HEK293 (cell line): ENCODE measurements around the gene KIAA0753.

Source experiments
- CTCF ChIA-PET: fragments of 350-600 bp; formaldehyde crosslinking; extraction: SDS; loops from one replicate; lab custom pipeline; 2021; ENCODE audit warnings: antibody characterized with exemption; lab: Yijun Ruan, JAX
- POLR2A ChIA-PET: fragments of 300-600 bp; formaldehyde crosslinking; extraction: SDS; loops from one replicate; lab custom pipeline; 2020; ENCODE audit warnings: antibody characterized with exemption, inconsistent platforms; lab: Yijun Ruan, JAX
- H3K27ac ChIP-seq: fragments of 200-500 bp; sonication (Bioruptor generic); 2 replicates; pipeline ENCODE4 v1.5.1; 2014; ENCODE audit warnings: low read depth, low read length, control low read depth, inconsistent platforms; ENCODE audit errors: extremely low read depth
- H3K36me3 ChIP-seq, 2 experiments: fragments of 200-500 bp in 1 of 2; sonication (Bioruptor generic) in 1 of 2; 1 replicate in 1 of 2; 2 replicates in 1 of 2; pipeline ENCODE4 v1.5.1; 2014 to 2017; ENCODE audit warnings: inconsistent platforms in 2 of 2, low read length in 2 of 2; ENCODE audit not compliant: control insufficient read depth in 2 of 2, insufficient read depth in 1 of 2
- H3K4me1 ChIP-seq: fragments of 200-500 bp; sonication (Bioruptor generic); 2 replicates; pipeline ENCODE4 v1.5.1; 2014; ENCODE audit warnings: mild to moderate bottlenecking, low read length, inconsistent platforms; ENCODE audit not compliant: control insufficient read depth, insufficient read depth
- H3K4me3 ChIP-seq: 2 replicates; pipeline ENCODE4 v1.5.1; 2011; ENCODE audit warnings: low read depth, mild to moderate bottlenecking, control low read depth, low read length, moderate library complexity
- H3K9me3 ChIP-seq: fragments of 200-500 bp; sonication (Bioruptor generic); 2 replicates; pipeline ENCODE4 v1.5.1; 2014; ENCODE audit warnings: low read depth, low read length, inconsistent platforms; ENCODE audit not compliant: control insufficient read depth, insufficient read depth
- FEZF1 ChIP-seq: fragments of 450-650 bp; formaldehyde crosslinking; IDR thresholded peaks from 2 replicates; pipeline ENCODE4 v1.5.1; 2016; ENCODE audit warnings: missing biosample characterization, missing genetic modification characterization
- IKZF3 ChIP-seq: fragments of 450-650 bp; IDR thresholded peaks from 2 replicates; pipeline ENCODE4 v1.5.0; 2018; ENCODE audit warnings: missing biosample characterization, mild to moderate bottlenecking, missing genetic modification characterization, moderate library complexity
- MEIS1 ChIP-seq: sonication (generic); formaldehyde crosslinking; IDR thresholded peaks from 2 replicates; pipeline ENCODE4 v1.8.1; 2022; ENCODE audit warnings: missing genetic modification reagents, mild to moderate bottlenecking, borderline replicate concordance
- SALL2 ChIP-seq: fragments of 450-650 bp; formaldehyde crosslinking; IDR thresholded peaks from 2 replicates; pipeline ENCODE4 v1.5.0; 2017; ENCODE audit warnings: missing biosample characterization, mild to moderate bottlenecking, missing genetic modification characterization, borderline replicate concordance
- TRIM28 ChIP-seq: IDR thresholded peaks from 2 replicates; pipeline ENCODE4 v1.6.1; 2011; ENCODE audit warnings: low read length, control low read depth, borderline replicate concordance
- ZBTB20 ChIP-seq: fragments of 450-650 bp; formaldehyde crosslinking; IDR thresholded peaks from 2 replicates; pipeline ENCODE4 v1.5.1; 2016; ENCODE audit warnings: missing biosample characterization, missing genetic modification characterization
- ZBTB44 ChIP-seq: fragments of 450-650 bp; IDR thresholded peaks from 2 replicates; pipeline ENCODE4 v1.5.1; 2018; ENCODE audit warnings: missing biosample characterization, mild to moderate bottlenecking, missing genetic modification characterization
- ZNF121 ChIP-seq: fragments of 450-650 bp; formaldehyde crosslinking; IDR thresholded peaks from 2 replicates; pipeline ENCODE4 v1.5.1; 2016; ENCODE audit warnings: missing biosample characterization, missing genetic modification characterization
- ZNF211 ChIP-seq: fragments of 450-650 bp; formaldehyde crosslinking; IDR thresholded peaks from 2 replicates; pipeline ENCODE4 v1.5.1; 2016; ENCODE audit warnings: low read depth, missing biosample characterization, missing genetic modification characterization
- ZNF26 ChIP-seq: fragments of 450-650 bp; formaldehyde crosslinking; IDR thresholded peaks from 2 replicates; pipeline ENCODE4 v1.5.1; 2016; ENCODE audit warnings: missing biosample characterization, missing genetic modification characterization
- ZNF311 ChIP-seq: fragments of 450-650 bp; formaldehyde crosslinking; IDR thresholded peaks from 2 replicates; pipeline ENCODE4 v1.5.1; 2017; ENCODE audit warnings: missing biosample characterization, missing genetic modification characterization, borderline replicate concordance
- ZNF341 ChIP-seq: fragments of 450-650 bp; formaldehyde crosslinking; IDR thresholded peaks from 2 replicates; pipeline ENCODE4; 2016; ENCODE audit warnings: low read depth, missing biosample characterization, missing genetic modification characterization
- ZNF362 ChIP-seq: fragments of 450-650 bp; formaldehyde crosslinking; IDR thresholded peaks from 2 replicates; pipeline ENCODE4 v1.5.1; 2016; ENCODE audit warnings: missing biosample characterization, missing genetic modification characterization
- ZNF398 ChIP-seq: fragments of 450-650 bp; formaldehyde crosslinking; IDR thresholded peaks from 2 replicates; pipeline ENCODE4 v1.5.1; 2017; ENCODE audit warnings: missing biosample characterization, missing genetic modification characterization
- ZNF555 ChIP-seq: fragments of 450-650 bp; formaldehyde crosslinking; conservative IDR thresholded peaks from 2 replicates; pipeline ENCODE4 v1.5.1; 2017; ENCODE audit warnings: missing biosample characterization, mild to moderate bottlenecking, missing genetic modification characterization, inconsistent platforms
- ZNF560 ChIP-seq: fragments of 450-650 bp; formaldehyde crosslinking; IDR thresholded peaks from 2 replicates; pipeline ENCODE4 v1.5.1; 2017; ENCODE audit warnings: missing biosample characterization, missing genetic modification characterization, borderline replicate concordance
- ZNF580 ChIP-seq: fragments of 450-650 bp; formaldehyde crosslinking; IDR thresholded peaks from 2 replicates; pipeline ENCODE4 v1.5.1; 2016; ENCODE audit warnings: missing biosample characterization, missing genetic modification characterization
- ZNF596 ChIP-seq: fragments of 450-650 bp; IDR thresholded peaks from 2 replicates; pipeline ENCODE4 v1.5.0; 2018; ENCODE audit warnings: missing biosample characterization, mild to moderate bottlenecking, missing genetic modification characterization, moderate library complexity
- ZNF600 ChIP-seq: fragments of 450-650 bp; formaldehyde crosslinking; IDR thresholded peaks from 2 replicates; pipeline ENCODE4 v1.5.1; 2016; ENCODE audit warnings: missing biosample characterization, missing genetic modification characterization
- ZNF623 ChIP-seq: fragments of 450-650 bp; formaldehyde crosslinking; IDR thresholded peaks from 2 replicates; pipeline ENCODE4 v1.5.1; 2016; ENCODE audit warnings: missing biosample characterization, missing genetic modification characterization
- ZNF792 ChIP-seq: fragments of 450-650 bp; formaldehyde crosslinking; IDR thresholded peaks from 2 replicates; pipeline ENCODE4 v1.5.1; 2016; ENCODE audit warnings: missing biosample characterization, missing genetic modification characterization
- ZSCAN16 ChIP-seq: fragments of 450-650 bp; formaldehyde crosslinking; IDR thresholded peaks from 2 replicates; pipeline ENCODE4 v1.5.1; 2016; ENCODE audit warnings: missing biosample characterization, missing genetic modification characterization
- ZSCAN18 ChIP-seq: fragments of 450-650 bp; formaldehyde crosslinking; IDR thresholded peaks from 2 replicates; pipeline ENCODE4 v1.5.1; 2016; ENCODE audit warnings: missing biosample characterization, missing genetic modification characterization

Gene KIAA0753

GRCh38 chr17:6554871-6555330 is 85.6 kb downstream of the KIAA0753 start:
- no peaks in the 10 kb centered on the region for H3K9me3 ChIP-seq
- POLR2A ChIA-PET: no interaction called here
- no peaks in the 10 kb centered on the region for H3K36me3 ChIP-seq
- no peak overlapping the region for H3K27ac ChIP-seq
- CTCF ChIA-PET: no interaction called here
- TF ChIP-seq ZSCAN16 (tag by site-specific recombination): no peak
- TF ChIP-seq ZNF121 (tag by site-specific recombination): no peak
- TF ChIP-seq ZNF555 (tag by site-specific recombination): no peak
- no peak for TF ChIP-seq TRIM28
- TF ChIP-seq ZNF600 (tag by site-specific recombination): peak; percentile 60
- TF ChIP-seq ZNF596 (tag by site-specific recombination): no peak
- no peak for TF ChIP-seq SALL2 (tag by site-specific recombination)
- TF ChIP-seq IKZF3 (tag by site-specific recombination): no peak
- no peak for TF ChIP-seq ZNF311 (tag by site-specific recombination)
- no peak for TF ChIP-seq ZNF26
- TF ChIP-seq ZNF623 (tag by site-specific recombination): no peak
- no peak for TF ChIP-seq ZBTB20 (tag by site-specific recombination)
- TF ChIP-seq ZNF580 (tag by site-specific recombination): no peak
- TF ChIP-seq MEIS1 (CRISPR knock-in tag): no peak
- no peak for TF ChIP-seq ZNF792 (tag by site-specific recombination)
- TF ChIP-seq ZNF341: peak; percentile 55
- 0 out of 2 replicates have a peak, but pooled peaks have one; percentile 6 for TF ChIP-seq FEZF1
- no peak for TF ChIP-seq ZBTB44
- peak; percentile 68 for TF ChIP-seq ZNF398
- TF ChIP-seq, all 188 proteins: peak for 4
- H3K4me3 ChIP-seq: no peak overlapping the region
- no peaks in the 10 kb centered on the region for H3K4me1 ChIP-seq

GRCh38 chr17:6554342-6554741 is 86.2 kb downstream of the KIAA0753 start:
- H3K4me1 ChIP-seq: no peaks in the 10 kb centered on the region
- H3K36me3 ChIP-seq: no peaks in the 10 kb centered on the region
- TF ChIP-seq ZSCAN18 (tag by site-specific recombination): no peak
- peak; percentile 49; the same call in 1 of the 2 replicates for TF ChIP-seq ZNF362 (tag by site-specific recombination)
- TF ChIP-seq ZNF560 (tag by site-specific recombination): no peak
- no peak for TF ChIP-seq ZNF211 (tag by site-specific recombination)
- TF ChIP-seq, all 188 proteins: peak for 1
- POLR2A ChIA-PET: no interaction called here
- no peak overlapping the region for H3K4me3 ChIP-seq
- H3K9me3 ChIP-seq: no peaks in the 10 kb centered on the region
- no peak overlapping the region for H3K27ac ChIP-seq
- CTCF ChIA-PET: no interaction called here
